ENCODE results near the gene ACSM2B.
"Not testable (repeated sequence)": the region's sequence is repeated elsewhere in the genome, so short reads cannot be mapped to it uniquely, and the experiment has no call there.

The ACSM2B gene

DNA sequence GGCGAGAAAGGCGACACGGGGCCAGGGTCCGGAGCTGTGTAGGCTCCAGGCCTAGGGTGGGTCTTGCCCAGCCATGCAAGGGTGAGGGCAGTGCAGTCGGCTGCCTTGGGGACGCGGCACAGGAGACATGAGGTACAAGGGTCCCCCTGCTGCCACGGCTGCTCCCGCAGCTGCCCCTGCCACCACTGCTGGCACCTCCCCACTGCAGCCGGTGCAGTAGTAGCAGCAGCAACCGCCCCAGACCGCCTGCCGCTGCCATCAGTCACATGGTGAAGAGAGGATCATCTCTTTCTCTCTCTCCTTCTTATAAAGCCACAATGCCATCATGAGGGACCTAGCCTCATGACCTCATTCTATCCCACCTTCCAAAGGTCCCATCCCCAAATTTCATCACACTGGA, 44.4 kb downstream of the ACSM2B start:
- not testable (repeated sequence) for DNase-seq

DNA sequence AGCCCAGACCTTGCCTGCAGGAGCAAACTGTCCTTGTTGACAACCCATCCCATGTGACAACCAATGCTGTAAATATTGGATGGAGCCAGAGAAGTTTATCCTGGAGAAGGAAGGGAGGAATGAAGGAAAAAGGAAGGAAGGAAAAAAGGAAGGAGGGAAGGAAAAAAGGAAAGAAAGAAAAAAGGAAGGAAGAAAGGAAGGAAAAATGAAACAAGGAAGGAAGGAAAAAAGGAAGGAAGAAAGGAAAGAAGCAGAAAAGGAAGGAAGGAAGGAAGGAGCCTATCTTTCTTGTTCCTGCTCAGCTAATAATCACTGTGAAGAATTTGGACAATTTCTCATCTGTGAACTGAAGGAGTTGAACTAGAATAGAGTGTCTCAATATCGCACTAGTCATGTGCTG, 56.1 kb downstream of the ACSM2B start:
- DNase-seq, result no peak

DNA sequence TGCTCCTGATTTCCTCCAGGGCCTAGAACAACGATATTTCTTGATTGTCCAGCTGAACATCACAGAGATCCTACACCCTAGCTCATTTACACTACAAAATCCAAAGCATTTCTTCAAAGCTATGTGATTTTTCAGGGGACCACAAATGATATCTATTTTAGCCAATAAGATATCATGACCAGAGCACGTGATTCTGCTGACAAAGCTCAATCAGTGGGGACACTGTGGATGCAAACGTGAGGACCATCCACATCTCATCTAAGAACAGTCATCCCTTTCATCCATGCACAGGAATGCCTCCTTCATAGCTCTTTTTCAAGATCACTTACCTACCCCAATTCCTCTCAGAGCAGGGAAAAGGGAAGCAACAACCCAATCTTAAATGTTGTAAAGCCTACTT, 56.9 kb downstream of the ACSM2B start:
- no peak for DNase-seq

DNA sequence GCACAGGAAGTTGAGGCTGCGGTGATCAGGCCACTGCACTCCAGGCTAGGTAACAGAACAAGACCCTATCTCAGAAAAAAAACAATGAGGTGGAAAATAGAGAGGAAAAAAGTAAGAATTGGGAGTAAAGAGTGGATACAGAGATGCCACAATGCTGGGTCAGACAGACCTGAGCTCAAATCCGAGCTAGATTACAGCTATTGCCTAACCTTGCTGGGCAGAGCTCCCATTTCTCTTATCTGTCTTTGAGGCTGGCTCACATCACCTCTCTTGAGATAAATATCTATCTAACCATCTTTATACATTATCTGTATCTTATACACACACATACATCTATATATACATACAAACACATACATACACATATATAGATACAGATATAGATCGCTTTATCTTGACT, 59.0 kb downstream of the ACSM2B start:
- no peak for DNase-seq

DNA sequence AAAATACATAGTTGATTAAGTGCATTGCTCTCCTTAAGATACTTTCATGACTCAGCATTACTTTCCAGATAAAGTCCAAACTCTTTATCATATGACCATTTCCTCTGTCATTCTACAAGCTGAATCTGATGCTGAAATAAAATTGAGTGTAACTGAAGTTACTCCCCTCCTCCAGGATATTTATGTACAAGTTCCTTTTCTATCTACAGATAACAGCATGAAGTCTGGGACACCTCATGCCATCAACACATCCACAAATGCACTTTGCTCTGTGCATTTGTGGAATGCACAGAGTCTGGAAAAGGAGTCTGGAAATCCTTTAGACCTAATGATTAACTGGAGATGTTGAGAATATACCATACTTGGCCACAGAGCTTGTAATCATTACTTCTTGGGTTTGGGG, 60.5 kb downstream of the ACSM2B start:
- DNase-seq, result no peak

DNA sequence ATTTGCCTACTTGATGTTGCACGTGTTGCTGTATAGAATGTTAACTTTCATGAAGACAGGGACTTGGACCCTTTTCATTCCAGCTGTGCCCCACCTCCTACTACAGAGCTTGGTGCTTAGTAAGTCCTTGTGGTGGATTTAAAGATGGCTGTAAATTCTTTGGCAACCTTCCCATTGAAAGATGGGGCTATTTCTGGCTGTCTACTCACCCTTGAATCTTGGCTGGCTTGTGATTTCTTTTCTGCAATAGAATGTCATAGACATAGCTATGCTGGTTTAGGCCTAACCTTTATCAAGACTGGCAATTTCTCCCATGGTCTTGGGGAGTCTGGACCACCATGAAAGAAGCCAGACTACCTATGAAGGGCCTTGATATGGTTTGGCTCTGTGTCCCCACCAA, 65.8 kb downstream of the ACSM2B start:
- no peak for DNase-seq

DNA sequence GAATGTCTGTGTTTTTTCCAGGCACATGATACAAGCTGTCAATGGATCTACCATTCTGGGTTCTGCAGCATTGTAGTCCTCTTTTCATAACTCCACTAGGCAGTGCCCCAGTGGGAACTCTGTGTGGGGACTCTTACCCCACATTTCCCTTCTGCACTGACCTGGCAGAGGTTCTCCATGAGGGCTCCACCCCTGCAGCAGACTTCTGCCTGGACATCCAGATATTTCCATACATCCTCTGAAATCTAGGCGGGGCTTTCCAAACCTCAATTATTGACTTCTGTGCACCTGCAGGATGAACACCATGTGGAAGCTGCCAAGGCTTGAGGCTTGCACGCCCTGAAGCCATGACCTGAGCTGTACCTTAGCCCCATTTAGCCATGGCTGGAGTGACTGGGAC, 68.9 kb downstream of the ACSM2B start:
- DNase-seq, result no peak

DNA sequence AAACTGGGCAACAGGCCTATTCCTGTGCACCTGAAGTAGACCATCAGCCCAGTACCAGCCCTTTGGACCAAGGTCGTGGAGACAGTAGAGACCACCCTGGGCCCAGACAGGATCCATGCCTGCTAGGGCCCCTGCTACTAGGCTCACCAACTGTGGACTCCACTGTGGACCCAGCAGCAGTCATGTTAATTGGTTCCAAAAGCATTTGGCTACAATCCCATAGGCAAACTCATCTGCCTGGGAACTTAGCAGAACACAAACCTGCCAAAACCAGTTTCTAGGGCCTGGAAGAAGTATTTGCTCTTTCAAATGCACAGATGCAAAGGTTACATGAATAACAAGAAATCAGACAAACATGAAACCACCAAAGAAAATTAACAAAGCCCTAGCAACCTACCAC, 71.7 kb downstream of the ACSM2B start:
- no peak for DNase-seq

DNA sequence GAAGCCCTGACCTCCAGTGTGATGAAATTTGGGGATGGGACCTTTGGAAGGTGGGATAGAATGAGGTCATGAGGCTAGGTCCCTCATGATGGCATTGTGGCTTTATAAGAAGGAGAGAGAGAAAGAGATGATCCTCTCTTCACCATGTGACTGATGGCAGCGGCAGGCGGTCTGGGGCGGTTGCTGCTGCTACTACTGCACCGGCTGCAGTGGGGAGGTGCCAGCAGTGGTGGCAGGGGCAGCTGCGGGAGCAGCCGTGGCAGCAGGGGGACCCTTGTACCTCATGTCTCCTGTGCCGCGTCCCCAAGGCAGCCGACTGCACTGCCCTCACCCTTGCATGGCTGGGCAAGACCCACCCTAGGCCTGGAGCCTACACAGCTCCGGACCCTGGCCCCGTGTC, 84.7 kb downstream of the ACSM2B start:
- not testable (repeated sequence) for DNase-seq

DNA sequence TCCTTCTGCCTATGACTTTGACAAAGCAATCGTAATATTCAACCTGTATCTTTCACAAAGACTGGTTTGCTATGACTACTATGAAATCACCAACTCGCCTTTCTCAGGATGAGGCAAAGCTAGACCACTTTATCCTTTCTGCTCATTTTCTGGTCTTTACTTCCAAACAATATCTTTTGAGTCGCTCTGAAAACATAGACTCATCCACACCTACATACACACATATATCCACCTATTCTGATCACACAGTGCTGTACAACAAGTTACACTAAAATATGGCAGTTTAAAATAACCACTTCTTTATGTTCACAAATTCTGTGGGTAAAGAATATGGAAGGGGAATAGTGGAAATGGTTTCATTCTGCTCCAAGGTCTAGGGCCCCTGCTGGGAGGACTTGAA, 85.2 kb downstream of the ACSM2B start:
- DNase-seq, result not testable (repeated sequence)
